AG04449 (cell line): ENCODE data around the gene DAPK2.
"Not testable (repeated sequence)": the region's sequence is repeated elsewhere in the genome, so short reads cannot be mapped to it uniquely, and the experiment has no call there.

Experiments used
- CTCF ChIA-PET: fragments of 350-600 bp; formaldehyde crosslinking; extraction: SDS; loops from one replicate; lab custom pipeline; 2021; ENCODE audit warnings: antibody characterized with exemption; lab: Yijun Ruan, JAX
- POLR2A ChIA-PET: fragments of 400-600, 350-600 bp; formaldehyde crosslinking; extraction: SDS; loops from one replicate; lab custom pipeline; 2020; ENCODE audit warnings: antibody characterized with exemption, inconsistent platforms; lab: Yijun Ruan, JAX
- DNase-seq: peaks from one replicate; pipeline ENCODE4 v3.0.0-alpha.2; 2010; ENCODE audit warnings: low read depth, low spot score
- H3K4me3 ChIP-seq: 2 replicates; pipeline ENCODE4 v1.5.1; 2011; ENCODE audit warnings: low read depth, mild to moderate bottlenecking, control low read depth, low read length
- TF ChIP-seq, protein P1 (sequence below): IDR thresholded peaks from one replicate; pipeline ENCODE4 v1.5.1; 2011; ENCODE audit warnings: mild to moderate bottlenecking, moderate library complexity, low read length, control low read depth, inconsistent platforms; ENCODE audit not compliant: insufficient read depth; ENCODE audit errors: missing control alignments

DAPK2 gene

DNA sequence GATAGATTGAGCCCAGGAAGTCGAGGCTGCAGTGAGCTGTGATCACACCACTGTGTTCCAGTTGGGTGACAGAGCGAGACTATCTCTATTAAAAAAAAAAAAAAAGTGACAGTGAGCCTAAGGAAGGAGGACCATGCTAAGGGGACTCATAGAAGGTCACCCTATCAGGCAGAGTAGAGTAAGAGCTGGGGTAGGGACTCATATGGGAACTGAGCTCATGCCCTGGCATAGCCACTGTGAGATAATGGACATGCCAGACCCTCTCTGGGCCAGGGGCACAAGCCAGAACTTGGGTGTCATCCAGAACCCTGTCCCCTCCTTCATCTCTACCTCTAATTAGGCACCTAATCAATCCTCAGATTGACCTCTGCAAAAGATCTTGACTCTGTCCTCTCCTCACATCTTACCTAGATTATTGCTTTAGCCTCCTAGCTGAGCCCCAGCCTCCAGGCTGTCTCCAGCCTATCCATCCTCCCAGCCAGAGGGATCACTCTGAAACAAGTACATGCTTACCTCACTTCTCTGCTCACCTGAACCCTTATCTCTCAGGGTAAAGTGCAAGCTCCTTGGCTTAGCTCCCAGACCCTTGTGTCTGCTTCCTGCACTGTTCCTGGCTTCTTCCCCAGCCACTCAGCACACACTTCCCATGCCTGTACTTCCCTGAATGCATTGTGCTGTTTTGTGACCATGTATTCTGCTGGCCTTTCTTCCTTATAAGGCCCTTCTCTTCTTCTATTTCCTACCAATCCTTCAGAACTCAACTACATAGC is 76.4 kb downstream of the DAPK2 start:
- ChIA-PET POLR2A (interaction anchor here (0.7 kb wide), 1 partner anchor 53 kb away, joined by 4 read pairs; no protein-coding TSS in a partner anchor), CTCF (interaction anchor here (0.7 to 2.6 kb wide), 4 partner anchors 24 to 526 kb away, joined by 3 to 16 read pairs (median 3); no protein-coding TSS in a partner anchor)
- TF ChIP-seq, protein P1, sequence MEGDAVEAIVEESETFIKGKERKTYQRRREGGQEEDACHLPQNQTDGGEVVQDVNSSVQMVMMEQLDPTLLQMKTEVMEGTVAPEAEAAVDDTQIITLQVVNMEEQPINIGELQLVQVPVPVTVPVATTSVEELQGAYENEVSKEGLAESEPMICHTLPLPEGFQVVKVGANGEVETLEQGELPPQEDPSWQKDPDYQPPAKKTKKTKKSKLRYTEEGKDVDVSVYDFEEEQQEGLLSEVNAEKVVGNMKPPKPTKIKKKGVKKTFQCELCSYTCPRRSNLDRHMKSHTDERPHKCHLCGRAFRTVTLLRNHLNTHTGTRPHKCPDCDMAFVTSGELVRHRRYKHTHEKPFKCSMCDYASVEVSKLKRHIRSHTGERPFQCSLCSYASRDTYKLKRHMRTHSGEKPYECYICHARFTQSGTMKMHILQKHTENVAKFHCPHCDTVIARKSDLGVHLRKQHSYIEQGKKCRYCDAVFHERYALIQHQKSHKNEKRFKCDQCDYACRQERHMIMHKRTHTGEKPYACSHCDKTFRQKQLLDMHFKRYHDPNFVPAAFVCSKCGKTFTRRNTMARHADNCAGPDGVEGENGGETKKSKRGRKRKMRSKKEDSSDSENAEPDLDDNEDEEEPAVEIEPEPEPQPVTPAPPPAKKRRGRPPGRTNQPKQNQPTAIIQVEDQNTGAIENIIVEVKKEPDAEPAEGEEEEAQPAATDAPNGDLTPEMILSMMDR = no peak
- DNase-seq = no peak
- H3K4me3 ChIP-seq = no peak overlapping the region

DNA sequence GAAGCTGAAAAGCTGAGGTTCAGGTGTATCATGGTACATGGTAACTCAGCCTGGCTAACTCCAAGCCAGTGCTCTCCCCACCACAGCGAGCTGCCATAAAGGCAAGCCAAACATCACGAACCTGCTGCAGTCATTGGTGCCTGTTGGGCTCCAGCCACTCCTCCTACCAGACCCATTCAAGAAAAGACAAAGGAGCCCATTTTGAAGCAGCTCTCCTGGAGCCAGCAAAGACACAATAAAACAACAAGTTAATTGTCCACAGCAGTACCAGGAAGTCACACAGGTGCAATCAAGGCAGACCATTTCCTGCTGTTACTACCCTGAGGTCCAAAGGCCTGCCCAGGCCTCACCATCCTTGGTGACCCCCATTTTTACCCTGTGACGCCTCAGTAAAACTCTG is 77.6 kb downstream of the DAPK2 start:
- no peak overlapping the region for H3K4me3 ChIP-seq
- no peak for DNase-seq
- CTCF ChIA-PET = interaction anchor here (1.0 to 2.6 kb wide), 4 partner anchors 23 to 78 kb away, joined by 3 to 16 read pairs (median 6); partner anchors contain the start of gene DAPK2
- TF ChIP-seq, protein P1 = no peak
- POLR2A ChIA-PET = no interaction called here

DNA sequence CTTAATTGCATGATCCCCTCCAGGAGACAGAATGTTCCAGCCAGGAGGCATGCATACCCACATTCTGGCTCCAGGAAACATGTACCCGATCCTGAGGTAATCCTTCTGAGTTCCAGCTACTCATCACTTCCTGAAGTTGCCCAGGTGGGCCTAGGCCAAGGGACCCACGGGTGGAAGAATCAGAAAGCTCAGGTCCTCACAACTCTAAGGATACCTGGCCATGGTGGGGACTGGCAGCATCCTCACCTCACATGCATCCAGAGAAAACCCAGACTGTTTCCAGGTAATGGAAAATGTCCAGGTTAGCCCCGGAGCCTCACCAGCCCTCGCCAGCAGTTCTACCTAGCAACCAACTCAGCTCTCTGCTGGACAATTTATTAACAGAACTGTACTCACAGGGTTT is 78.2 kb downstream of the DAPK2 start:
- no peak for DNase-seq
- H3K4me3 ChIP-seq = no peak overlapping the region
- CTCF ChIA-PET = interaction anchor here (1.0 to 1.7 kb wide), 3 partner anchors 22 to 78 kb away, joined by 3 to 7 read pairs (median 5); partner anchors contain the start of gene DAPK2
- POLR2A ChIA-PET = no interaction called here
- TF ChIP-seq, protein P1 = no peak

DNA sequence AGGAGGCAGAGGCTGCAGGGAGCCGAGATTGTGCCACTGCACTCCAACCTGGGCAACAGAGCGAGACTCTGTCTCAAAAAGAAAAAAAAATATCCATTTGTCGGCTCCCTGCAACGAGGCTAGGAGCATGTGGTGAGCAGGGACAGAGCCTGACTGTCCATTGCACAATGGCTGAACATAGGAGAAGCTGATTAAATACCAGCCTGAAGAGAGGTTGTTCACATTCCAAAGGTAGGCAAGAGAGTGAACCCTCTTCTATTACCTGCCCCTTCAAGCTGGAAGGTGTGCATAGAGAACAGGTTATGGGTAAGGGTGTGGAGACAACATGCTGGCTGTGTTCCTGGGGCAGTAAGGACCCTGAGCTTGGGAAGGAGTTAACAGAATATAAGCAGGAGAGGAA is 78.7 kb downstream of the DAPK2 start:
- H3K4me3 ChIP-seq = no peak overlapping the region
- POLR2A ChIA-PET = no interaction called here
- DNase-seq = no peak
- CTCF ChIA-PET = interaction anchor here (1.0 to 1.7 kb wide), 3 partner anchors 22 to 79 kb away, joined by 3 to 7 read pairs (median 5); partner anchors contain the start of gene DAPK2
- TF ChIP-seq, protein P1 = no peak

DNA sequence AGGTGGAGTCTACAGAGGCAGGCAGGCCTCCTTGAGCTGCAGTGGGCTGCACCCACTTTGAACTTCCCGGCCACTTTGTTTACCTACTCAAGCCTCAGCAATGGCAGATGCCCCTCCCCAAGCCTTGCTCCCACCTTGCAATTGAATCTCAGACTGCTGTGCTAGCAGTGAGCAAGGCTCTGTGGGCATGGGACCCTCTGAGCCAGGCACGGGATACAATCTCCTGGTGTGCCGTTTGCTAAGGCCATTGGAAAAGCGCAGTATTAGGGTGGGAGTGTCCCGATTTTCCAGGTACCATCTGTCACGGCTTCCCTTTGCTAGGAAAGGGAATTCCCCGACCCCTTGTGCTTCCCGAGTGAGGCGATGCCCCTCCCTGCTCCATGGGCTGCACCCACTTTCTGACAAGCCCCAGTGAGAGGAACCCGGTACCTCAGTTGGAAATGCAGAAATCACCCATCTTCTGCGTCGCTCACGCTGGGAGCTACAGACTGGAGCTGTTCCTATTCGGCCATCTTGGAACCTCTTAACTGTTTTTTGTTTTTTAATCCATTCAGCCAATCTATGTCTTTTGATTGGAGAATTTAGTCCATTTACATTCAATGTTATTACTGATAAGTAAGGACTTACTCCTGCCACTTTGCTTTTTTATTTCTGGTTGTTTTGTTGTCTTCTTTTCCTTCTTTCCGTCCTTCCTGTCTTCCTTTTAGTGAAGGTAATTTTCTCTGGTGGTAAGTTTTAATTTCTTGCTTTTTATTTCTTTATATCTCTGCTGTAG is 83.2 kb downstream of the DAPK2 start:
- CTCF ChIA-PET = interaction anchor here (2.2 kb wide), 1 partner anchor 18 kb away, joined by 6 read pairs; no protein-coding TSS in a partner anchor
- DNase-seq, POLR2A ChIA-PET, H3K4me3 ChIP-seq: not testable (repeated sequence)

DNA sequence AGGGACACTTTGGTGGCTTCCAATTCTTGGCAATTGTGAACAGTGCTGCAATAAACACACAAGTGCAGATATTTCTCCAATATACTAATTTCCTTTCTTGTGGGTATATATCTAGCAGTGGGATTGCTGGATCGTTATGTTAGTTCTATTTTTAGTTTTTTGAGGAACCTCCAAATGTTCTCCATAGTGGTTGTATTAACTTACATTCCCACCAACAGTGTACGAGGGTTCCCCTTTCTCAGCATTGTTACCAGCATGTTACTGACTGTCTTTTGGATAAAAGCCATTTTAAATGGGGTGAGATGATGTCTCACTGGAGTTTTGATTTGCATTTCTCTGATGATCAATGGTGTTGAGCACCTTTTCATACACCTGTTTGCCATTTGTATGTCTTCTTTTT is 92.8 kb downstream of the DAPK2 start:
- CTCF ChIA-PET = interaction anchor here (1.0 to 2.9 kb wide), 2 partner anchors 9 to 12 kb away, joined by 3 to 23 read pairs; no protein-coding TSS in a partner anchor
- DNase-seq = no peak
- POLR2A ChIA-PET = no interaction called here
- no peak overlapping the region for H3K4me3 ChIP-seq
- TF ChIP-seq, protein P1 = no peak
